T-cell (primary cell): ENCODE results near the gene KRTAP12-4. TPM values are rescaled to one million over a fixed set of nuclear protein-coding genes. Genes with fewer than 3 reads are reported as not detected.

Experiments
- ATAC-seq, 4 experiments: fragments of 200-7000 bp in 3 of 4; fragments of 150-1000 bp in 1 of 4; cut with Tn5 transposase; replicated peaks in 1 of 4; 1 replicate in 3 of 4; 2 replicates in 1 of 4; pipeline ENCODE4 v1.10.0; 2021; ENCODE audit warnings: moderate library complexity in 3 of 4, mild to moderate bottlenecking in 2 of 4, moderate number of reproducible peaks in 1 of 4
- CTCF ChIA-PET, 2 donors: fragments of 300-600 bp; sonication (Branson Sonifier 250); formaldehyde crosslinking; loops; one replicate each; lab custom pipeline; 2022; ENCODE audit warnings: antibody characterized with exemption in 2 of 2; lab: Charles Lee
- POLR2A ChIA-PET, 2 donors: fragments of 300-600 bp; sonication (Branson Sonifier 250); formaldehyde crosslinking; loops; one replicate each; lab custom pipeline; 2022; ENCODE audit warnings: antibody characterized with exemption in 2 of 2; lab: Charles Lee
- DNase-seq, 35 experiments: peaks; one replicate each; pipeline versions ENCODE4 v3.0.0 to v3.0.0-alpha.2; 2013 to 2023
- H3K27ac ChIP-seq: one replicate; pipeline ENCODE4 v1.5.1; 2013; ENCODE audit warnings: low read length
- H3K27me3 ChIP-seq, 2 experiments: replicated peaks in 1 of 2; 1 replicate in 1 of 2; 2 replicates in 1 of 2; pipeline versions ENCODE4 v1.6.1 to v1.7.0; 2013; ENCODE audit warnings: low read length in 1 of 2, mixed read lengths in 1 of 2; ENCODE audit not compliant: control insufficient read depth in 2 of 2, insufficient read depth in 2 of 2; ENCODE audit errors: extremely low read depth in 1 of 2
- H3K36me3 ChIP-seq, 2 donors: 1 replicate in 1 of 2; 2 replicates in 1 of 2; pipeline versions ENCODE4 v1.6.1 to v1.7.0; 2013; ENCODE audit warnings: low read length in 1 of 2; ENCODE audit not compliant: control insufficient read depth in 2 of 2, insufficient read depth in 1 of 2; ENCODE audit errors: extremely low read depth in 1 of 2
- H3K4me1 ChIP-seq, 2 experiments: 1 replicate in 1 of 2; 2 replicates in 1 of 2; pipeline versions ENCODE4 v1.6.1 to v1.7.0; 2013; ENCODE audit warnings: low read length in 2 of 2, mixed read lengths in 1 of 2; ENCODE audit not compliant: insufficient read depth in 2 of 2, control insufficient read depth in 1 of 2; ENCODE audit errors: extremely low read depth in 1 of 2
- H3K4me3 ChIP-seq, 2 donors: 1 replicate in 1 of 2; 2 replicates in 1 of 2; pipeline versions ENCODE4 v1.5.1 to v1.7.0; 2013; ENCODE audit warnings: mild to moderate bottlenecking in 2 of 2, low read length in 1 of 2, moderate library complexity in 1 of 2; ENCODE audit not compliant: control insufficient read depth in 1 of 2; ENCODE audit errors: extremely low read depth in 1 of 2
- H3K9me3 ChIP-seq: 2 replicates; pipeline ENCODE4 v1.7.0; 2013
- H3K27ac Mint-ChIP-seq, 2 donors: one replicate each; pipeline ENCODE4 v1.8.0; 2020 to 2021; ENCODE audit warnings: mild to moderate bottlenecking in 2 of 2, mixed read lengths in 2 of 2
- H3K27me3 Mint-ChIP-seq, 2 donors: one replicate each; pipeline ENCODE4 v1.8.0; 2021 to 2022; ENCODE audit warnings: mixed read lengths in 2 of 2
- H3K36me3 Mint-ChIP-seq: one replicate; pipeline ENCODE4 v1.8.0; 2021; ENCODE audit warnings: mixed read lengths
- H3K4me1 Mint-ChIP-seq, 3 donors: one replicate each; pipeline ENCODE4 v1.8.0; 2020 to 2022; ENCODE audit warnings: mixed read lengths in 3 of 3, mild to moderate bottlenecking in 1 of 3
- H3K4me3 Mint-ChIP-seq, 3 donors: one replicate each; pipeline ENCODE4 v1.8.0; 2020 to 2022; ENCODE audit warnings: mild to moderate bottlenecking in 3 of 3, mixed read lengths in 3 of 3, moderate library complexity in 3 of 3
- H3K9me3 Mint-ChIP-seq, 3 donors: one replicate each; pipeline ENCODE4 v1.8.0; 2020 to 2022; ENCODE audit warnings: mixed read lengths in 3 of 3
- WGBS: methylation state at CpG from one replicate; pipeline ENCODE4 v1.1.5; 2013; ENCODE audit warnings: missing lambda C conversion rate; ENCODE audit not compliant: insufficient coverage; 5-methylcytosine and 5-hydroxymethylcytosine counted together
- total RNA-seq, 35 experiments: library from RNA in 6 of 35; stranded (reverse) in 6 of 35; fragments of 120-200 nt in 1 of 35; gene quantifications; one replicate each; pipeline versions ENCODE4 v1.2.1 to v1.2.4 and lab custom pipeline; 2013 to 2026

Gene KRTAP12-4
- total RNA-seq, 5 donors from 2014 or later (not counting 1 experiment from before 2014, with no cell fraction given) = not detected

DNA sequence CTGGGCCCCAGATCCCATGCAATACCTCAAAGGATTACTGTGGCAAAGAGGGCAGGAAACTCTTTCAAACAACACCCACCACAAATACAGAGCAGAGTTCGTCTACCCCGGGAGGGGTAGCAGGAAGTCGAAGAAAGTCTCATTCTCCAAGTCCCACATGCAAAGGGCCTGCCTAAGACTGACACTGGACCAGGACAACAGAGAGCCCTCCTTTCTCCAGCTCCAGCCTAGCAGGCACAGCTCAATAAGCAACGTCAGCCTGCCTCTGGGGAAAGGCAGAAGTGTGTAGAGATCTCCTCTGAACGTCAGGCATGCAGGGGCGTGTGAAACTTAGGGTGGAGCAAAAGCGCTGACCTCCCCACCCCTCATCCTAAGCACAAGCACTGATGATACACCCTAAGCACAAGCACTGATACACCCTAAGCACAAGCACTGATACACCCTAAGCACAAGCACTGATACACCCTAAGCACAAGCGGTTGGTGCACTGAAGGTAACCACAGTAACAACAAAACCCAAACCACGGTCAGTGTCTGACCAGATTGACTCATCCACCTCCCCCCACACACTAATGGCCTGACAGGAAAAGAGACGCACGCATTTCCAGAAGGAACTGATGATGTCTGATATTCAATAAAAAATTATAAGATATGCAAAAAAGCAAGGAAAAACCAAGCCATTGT is 4.6 kb upstream of the KRTAP12-4 start:
- no peaks in the 10 kb centered on the region for H3K27me3 Mint-ChIP-seq
- H3K9me3 Mint-ChIP-seq = peaks cover 14 to 38% (median 18%) of the 10 kb centered on the region in 3 donors
- peaks cover 0 to 54% of the 10 kb centered on the region in 2 experiments for H3K4me1 ChIP-seq
- peak in 24 of 35 experiments; percentile 13 to 61 (median 27) for DNase-seq
- peak overlapping the region; percentile 89 to 98 for H3K27ac Mint-ChIP-seq
- no peaks in the 10 kb centered on the region for H3K9me3 ChIP-seq
- ChIA-PET POLR2A (interaction anchor here in 1 of 2 donors (0.6 kb wide), 1 partner anchor 315 kb away, joined by 9 read pairs; no protein-coding TSS in a partner anchor), CTCF (no interaction called here)
- H3K36me3 ChIP-seq = no peaks in the 10 kb centered on the region
- H3K4me3 Mint-ChIP-seq = peak overlapping the region; percentile 4 to 72 (median 5)
- H3K27me3 ChIP-seq = no peaks in the 10 kb centered on the region
- ATAC-seq = peak in 3 of 4 experiments; percentile 40 to 50 (median 42)
- 20% methylated on average over 1 of the region's 11 CpGs for WGBS
- H3K4me3 ChIP-seq = no peak overlapping the region
- H3K4me1 Mint-ChIP-seq = peaks cover 54 to 63% (median 59%) of the 10 kb centered on the region in 3 donors
- peaks cover 18% of the 10 kb centered on the region for H3K36me3 Mint-ChIP-seq
- H3K27ac ChIP-seq = peak overlapping the region; percentile 93

DNA sequence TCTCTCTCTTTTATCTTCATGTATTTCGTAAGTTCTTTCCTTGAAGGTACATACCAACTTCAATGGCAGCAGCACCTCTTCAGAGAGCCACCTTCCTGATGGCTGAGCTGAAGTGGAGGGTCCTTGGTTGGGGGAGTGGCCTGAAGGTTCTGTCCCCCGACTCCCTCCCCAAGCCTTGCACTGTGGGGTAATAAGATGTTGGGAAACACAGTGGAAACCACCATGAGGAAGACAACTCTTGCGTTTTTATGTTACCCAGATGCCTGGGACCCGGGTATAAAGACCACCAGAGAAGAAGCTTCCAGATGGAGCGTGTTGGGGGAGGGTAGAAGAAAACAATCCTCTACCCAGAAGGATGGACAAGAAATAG is 4.1 kb upstream of the KRTAP12-4 start:
- POLR2A ChIA-PET = interaction anchor here (0.6 to 1.1 kb wide), 2 partner anchors 40 to 315 kb away, joined by 4 to 9 read pairs; no protein-coding TSS in a partner anchor
- Histone ChIP-seq H3K9me3 (no peaks in the 10 kb centered on the region), H3K36me3 (no peaks in the 10 kb centered on the region), H3K27ac (peak overlapping the region; percentile 93), H3K4me1 (peaks cover 0 to 59% of the 10 kb centered on the region in 2 experiments), H3K4me3 (no peak overlapping the region), H3K27me3 (no peaks in the 10 kb centered on the region)
- Mint-ChIP-seq H3K9me3 (peaks cover 12 to 33% (median 18%) of the 10 kb centered on the region in 3 donors), H3K4me1 (peaks cover 59 to 68% (median 64%) of the 10 kb centered on the region in 3 donors), H3K27me3 (no peaks in the 10 kb centered on the region), H3K36me3 (peaks cover 18% of the 10 kb centered on the region), H3K27ac (peak overlapping the region; percentile 89 to 98), H3K4me3 (peak overlapping the region; percentile 58 to 72 (median 60))
- no peak for ATAC-seq
- DNase-seq = no peak
- CTCF ChIA-PET = interaction anchor here in 1 of 2 donors (0.6 kb wide), 1 partner anchor 136 kb away, joined by 4 read pairs; no protein-coding TSS in a partner anchor
- WGBS = no CpG with 5 or more reads among the region's 5 CpGs

DNA sequence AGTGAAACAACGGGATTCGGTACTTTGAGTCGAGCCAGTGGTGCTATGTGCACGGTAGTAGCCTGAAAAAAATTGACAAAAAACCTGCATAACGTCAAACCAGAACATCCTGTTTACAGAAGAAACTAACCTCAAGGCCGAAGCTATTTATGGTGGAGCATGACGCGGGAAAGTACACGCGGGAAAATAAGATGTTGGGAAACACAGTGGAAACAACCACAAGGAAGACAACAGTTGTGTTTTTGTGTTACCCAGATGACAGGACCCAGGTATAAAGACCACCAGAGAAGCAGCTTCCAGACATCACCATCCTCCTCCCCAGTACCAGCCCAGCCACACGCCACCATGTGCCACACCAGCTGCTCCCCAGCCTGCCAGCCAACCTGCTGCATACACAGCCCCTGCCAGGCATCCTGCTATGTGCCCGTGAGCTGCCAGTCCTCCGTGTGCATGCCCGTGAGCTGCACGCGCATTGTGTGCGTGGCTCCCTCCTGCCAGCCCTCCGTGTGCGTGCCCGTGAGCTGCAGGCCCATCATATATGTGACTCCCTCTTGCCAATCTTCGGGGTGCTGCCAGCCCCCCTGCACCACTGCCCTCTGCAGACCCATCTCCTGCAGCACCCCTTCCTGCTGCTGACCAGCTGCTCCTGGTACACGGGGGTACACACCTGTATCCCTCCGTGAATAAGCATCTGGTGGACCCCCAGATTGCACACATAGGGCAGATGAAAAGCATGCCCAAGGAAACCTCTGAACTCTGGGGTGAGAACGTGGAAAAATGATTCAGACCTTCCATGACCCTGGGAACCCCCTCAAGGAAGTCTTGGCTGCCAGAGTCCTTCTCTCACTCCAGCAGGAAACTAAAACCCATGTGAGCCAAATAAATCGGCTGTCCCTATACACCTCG is 3.4 kb upstream of the KRTAP12-4 start, which contains the start of gene KRTAP12-3:
Gene KRTAP12-3, plus strand, starts transcription at position 298 of the 906 bp plus-strand sequence. Its CDS starts 48 bp downstream, at position 346.
- peaks cover 0 to 62% of the 10 kb centered on the region in 2 experiments for H3K4me1 ChIP-seq
- no peak within 1 kb of the TSS for H3K4me3 ChIP-seq

DNA sequence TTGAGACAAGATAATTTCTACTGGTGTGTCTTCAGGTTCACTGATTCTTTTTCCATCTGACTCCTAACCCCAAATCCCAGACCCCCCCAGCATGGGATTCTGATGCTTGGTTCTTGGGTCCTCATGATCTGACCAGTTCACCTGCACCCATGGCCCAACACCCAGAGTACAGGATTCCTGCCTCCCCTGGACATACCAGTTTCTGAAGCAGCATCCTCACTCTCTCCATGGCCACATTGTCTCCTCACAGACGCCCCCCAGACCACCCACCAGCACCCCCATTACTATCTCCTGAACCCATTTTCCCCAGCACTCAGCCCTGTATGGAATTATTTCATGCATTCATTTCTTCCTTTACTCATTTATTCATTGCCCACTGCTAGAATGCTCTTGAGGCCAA is 2.4 kb upstream of the KRTAP12-4 start:
- peaks cover 14% of the 10 kb centered on the region for H3K36me3 Mint-ChIP-seq

More for the DNA sequence above, 3.4 kb upstream of the KRTAP12-4 start, which contains the start of gene KRTAP12-3:
- peak within 1 kb of the TSS; percentile 93 for H3K27ac ChIP-seq
- WGBS = 43% methylated on average over 17 of the region's 26 CpGs
- Mint-ChIP-seq H3K9me3 (peaks cover 12 to 28% (median 18%) of the 10 kb centered on the region in 3 donors), H3K27ac (peak within 1 kb of the TSS; percentile 89 to 98), H3K36me3 (peaks cover 18% of the 10 kb centered on the region), H3K4me3 (peak within 1 kb of the TSS; percentile 58 to 72 (median 60)), H3K4me1 (peaks cover 60 to 73% (median 68%) of the 10 kb centered on the region in 3 donors), H3K27me3 (no peaks in the 10 kb centered on the region)
- DNase-seq (peak; percentile 33 to 89 (median 71)), ATAC-seq (peak; percentile 66 to 76 (median 73))
- no peaks in the 10 kb centered on the region for H3K36me3 ChIP-seq
- H3K9me3 ChIP-seq = no peaks in the 10 kb centered on the region
- ChIA-PET POLR2A (interaction anchor here in 1 of 2 donors (0.7 to 1.1 kb wide), 2 partner anchors 33 to 39 kb away, joined by 3 to 4 read pairs; no protein-coding TSS in a partner anchor), CTCF (interaction anchor here in 1 of 2 donors (0.6 to 1.3 kb wide), 7 partner anchors 15 to 143 kb away, joined by 3 to 10 read pairs (median 4); partner anchors contain the start of gene UBE2G2)
- H3K27me3 ChIP-seq = no peaks in the 10 kb centered on the region

DNA sequence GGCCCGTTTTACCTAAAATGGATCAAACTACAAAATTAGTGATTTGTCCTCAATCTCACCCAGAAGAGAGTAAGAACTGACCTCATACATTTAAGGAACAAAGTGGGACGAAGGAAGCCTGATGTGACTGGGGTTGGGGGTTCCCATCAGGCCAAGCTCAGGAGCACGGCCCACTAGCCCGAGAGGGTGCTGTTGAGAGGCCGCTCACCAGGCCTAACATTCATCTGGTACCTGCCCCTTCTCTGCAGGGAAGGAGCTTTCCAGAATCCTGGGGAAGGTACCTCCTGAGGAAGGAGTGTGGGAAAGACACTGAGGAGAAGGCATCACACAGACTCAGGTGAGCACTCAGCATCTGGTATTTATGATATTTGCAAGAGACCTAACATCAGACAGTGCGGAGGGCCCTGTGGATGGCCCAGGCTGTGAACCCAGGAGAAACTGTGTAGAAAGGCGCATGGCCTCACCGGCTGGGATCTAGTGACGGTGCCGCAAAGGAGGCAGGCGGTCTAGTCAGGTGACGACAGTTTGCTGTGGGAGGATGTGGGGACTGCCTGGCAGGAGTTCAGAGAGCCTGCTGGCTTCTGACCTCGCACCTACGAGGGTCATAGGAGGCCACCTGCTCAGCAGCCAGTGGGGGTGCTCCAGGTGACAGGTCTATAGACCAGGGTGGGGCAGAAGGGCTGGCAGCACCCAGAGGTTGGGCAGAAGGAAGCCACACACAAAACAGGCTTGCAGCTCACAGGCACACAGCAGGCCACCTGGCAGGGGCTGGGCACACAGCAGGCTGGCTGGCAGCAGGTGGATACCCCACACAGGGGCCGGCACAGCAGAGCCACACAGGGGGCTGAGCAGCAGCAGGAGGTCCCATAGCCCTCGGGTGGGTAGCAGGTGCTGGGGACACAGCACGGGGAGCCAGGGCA is 543 bp downstream of the KRTAP12-4 start:
- peaks cover 14% of the 10 kb centered on the region for H3K36me3 Mint-ChIP-seq
- ChIA-PET CTCF (interaction anchor here in 1 of 2 donors (0.7 to 1.0 kb wide), 2 partner anchors 35 kb away, joined by 3 to 4 read pairs; no protein-coding TSS in a partner anchor), POLR2A (no interaction called here)
- no peaks in the 10 kb centered on the region for H3K36me3 ChIP-seq
- DNase-seq (peak; percentile 32 to 86 (median 76)), ATAC-seq (peak; percentile 23 to 70 (median 59))
- H3K9me3 Mint-ChIP-seq = peaks cover 10 to 16% (median 14%) of the 10 kb centered on the region in 3 donors
- H3K27ac ChIP-seq = peak overlapping the region; percentile 82
- no peak overlapping the region for H3K4me3 ChIP-seq
- H3K27me3 ChIP-seq = no peaks in the 10 kb centered on the region
- peak overlapping the region; percentile 82 to 92 for H3K27ac Mint-ChIP-seq
- no peaks in the 10 kb centered on the region for H3K27me3 Mint-ChIP-seq
- peak overlapping the region; percentile 21 to 65 (median 25) for H3K4me3 Mint-ChIP-seq
- H3K9me3 ChIP-seq = no peaks in the 10 kb centered on the region
- 46% methylated on average over 13 of the region's 17 CpGs for WGBS
- H3K4me1 Mint-ChIP-seq = peaks cover 47 to 63% (median 54%) of the 10 kb centered on the region in 3 donors
- H3K4me1 ChIP-seq = peaks cover 0 to 59% of the 10 kb centered on the region in 2 experiments

More for the DNA sequence above, 2.4 kb upstream of the KRTAP12-4 start:
- ChIA-PET CTCF (interaction anchor here in 1 of 2 donors (0.6 to 1.3 kb wide), 5 partner anchors 14 to 144 kb away, joined by 3 to 10 read pairs (median 4); partner anchors contain the start of gene UBE2G2), POLR2A (no interaction called here)
- peak overlapping the region; percentile 58 to 72 (median 60) for H3K4me3 Mint-ChIP-seq
- peaks cover 10 to 21% (median 14%) of the 10 kb centered on the region in 3 donors for H3K9me3 Mint-ChIP-seq
- Histone ChIP-seq H3K27me3 (no peaks in the 10 kb centered on the region), H3K4me1 (peaks cover 0 to 62% of the 10 kb centered on the region in 2 experiments), H3K9me3 (no peaks in the 10 kb centered on the region), H3K4me3 (no peak overlapping the region), H3K27ac (peak overlapping the region; percentile 93), H3K36me3 (no peaks in the 10 kb centered on the region)
- DNase-seq (no peak), ATAC-seq (no peak)
- no peaks in the 10 kb centered on the region for H3K27me3 Mint-ChIP-seq
- peak overlapping the region; percentile 89 to 98 for H3K27ac Mint-ChIP-seq
- WGBS = 69% methylated on average over 1 of the region's 1 CpG
- H3K4me1 Mint-ChIP-seq = peaks cover 60 to 75% (median 68%) of the 10 kb centered on the region in 3 donors
